CD4-positive, CD25-positive, alpha-beta regulatory T cell (primary cell): ENCODE measurements around the gene ACSS2. TPM values are rescaled to one million over a fixed set of nuclear protein-coding genes. Genes with fewer than 3 reads are reported as not detected.

ENCODE experiments used
- ATAC-seq, 2 donors: fragments of 150-1000 bp; cut with Tn5 transposase; one replicate each; pipeline ENCODE4 v1.10.0; 2021; ENCODE audit warnings: low read depth in 2 of 2, moderate number of reproducible peaks in 2 of 2, moderate library complexity in 1 of 2
- DNase-seq, 3 donors: peaks; one replicate each; pipeline versions ENCODE4 v3.0.0 to v3.0.0-alpha.2; 2012 to 2022; ENCODE audit warnings: mixed read lengths in 1 of 3
- H3K27ac ChIP-seq: one replicate; pipeline ENCODE4 v1.7.0; 2013; ENCODE audit warnings: mild to moderate bottlenecking, low read length; ENCODE audit not compliant: insufficient read depth, poor library complexity, severe bottlenecking
- H3K27me3 ChIP-seq: one replicate; pipeline ENCODE4 v1.7.0; 2013; ENCODE audit warnings: low read length; ENCODE audit not compliant: control insufficient read depth, insufficient read depth
- H3K36me3 ChIP-seq: one replicate; pipeline ENCODE4 v1.7.0; 2013; ENCODE audit warnings: mild to moderate bottlenecking, low read length, moderate library complexity; ENCODE audit not compliant: control insufficient read depth, insufficient read depth
- H3K4me1 ChIP-seq: 2 replicates; pipeline ENCODE4 v1.7.0; 2013; ENCODE audit warnings: mild to moderate bottlenecking, low read length; ENCODE audit not compliant: insufficient read depth, control insufficient read depth, poor library complexity, severe bottlenecking
- H3K4me3 ChIP-seq: one replicate; pipeline ENCODE4 v1.7.0; 2013; ENCODE audit warnings: low read depth, mild to moderate bottlenecking, low read length, moderate library complexity
- H3K9me3 ChIP-seq, 2 experiments: 1 replicate in 1 of 2; 2 replicates in 1 of 2; pipeline ENCODE4 v1.7.0; 2013; ENCODE audit warnings: low read length in 2 of 2, mild to moderate bottlenecking in 1 of 2, moderate library complexity in 1 of 2; ENCODE audit not compliant: control insufficient read depth in 2 of 2
- H3K27ac Mint-ChIP-seq, 3 donors: one replicate each; pipeline ENCODE4 v1.8.0; 2020 to 2022; ENCODE audit warnings: mild to moderate bottlenecking in 3 of 3, mixed read lengths in 3 of 3, moderate library complexity in 2 of 3
- H3K27me3 Mint-ChIP-seq: one replicate; pipeline ENCODE4 v1.8.0; 2022; ENCODE audit warnings: mild to moderate bottlenecking, mixed read lengths
- H3K36me3 Mint-ChIP-seq: one replicate; pipeline ENCODE4 v1.8.0; 2020; ENCODE audit warnings: mixed read lengths
- H3K4me1 Mint-ChIP-seq, 4 donors: one replicate each; pipeline ENCODE4 v1.8.0; 2020 to 2022; ENCODE audit warnings: mixed read lengths in 4 of 4, mild to moderate bottlenecking in 1 of 4
- H3K4me3 Mint-ChIP-seq, 4 donors: one replicate each; pipeline ENCODE4 v1.8.0; 2020 to 2022; ENCODE audit warnings: mild to moderate bottlenecking in 4 of 4, mixed read lengths in 4 of 4, moderate library complexity in 3 of 4
- H3K9me3 Mint-ChIP-seq, 7 donors: one replicate each; pipeline ENCODE4 v1.8.0; 2020 to 2022; ENCODE audit warnings: mixed read lengths in 7 of 7, mild to moderate bottlenecking in 3 of 7, moderate library complexity in 2 of 7
- polyA plus RNA-seq, 4 donors: library from polyadenylated mRNA; unstranded; fragments of 300-500 nt; fragmentation: Illumina TruSeq; gene quantifications; one replicate each; pipeline ENCODE4 v1.2.3, GENCODE V29; 2021
- total RNA-seq: library from RNA; stranded (reverse); gene quantifications from one replicate; pipeline ENCODE4 v1.2.3, GENCODE V29; 2022

ACSS2 gene
- total and polyA plus RNA-seq, 5 donors from 2014 or later = 8.8 to 14.1 (median 11.7) TPM

GRCh38 chr20:34863421-34863965 is 12.9 kb upstream of the ACSS2 start:
- no peaks in the 10 kb centered on the region for H3K27me3 Mint-ChIP-seq
- peaks cover 4% of the 10 kb centered on the region for H3K36me3 ChIP-seq
- DNase-seq (no peak), ATAC-seq (no peak)
- peaks cover 3 to 39% (median 10%) of the 10 kb centered on the region in 4 donors for H3K4me1 Mint-ChIP-seq
- no peaks in the 10 kb centered on the region for H3K27me3 ChIP-seq
- peak overlapping the region in 1 of 4 donors; percentile 42 for H3K4me3 Mint-ChIP-seq
- peaks cover 24% of the 10 kb centered on the region for H3K36me3 Mint-ChIP-seq
- H3K9me3 ChIP-seq = no peaks in the 10 kb centered on the region
- H3K9me3 Mint-ChIP-seq = no peaks in the 10 kb centered on the region
- no peak overlapping the region for H3K27ac ChIP-seq
- no peak overlapping the region for H3K27ac Mint-ChIP-seq
- no peaks in the 10 kb centered on the region for H3K4me1 ChIP-seq
- no peak overlapping the region for H3K4me3 ChIP-seq

GRCh38 chr20:34864216-34864615 is 12.2 kb upstream of the ACSS2 start:
- ATAC-seq (no peak), DNase-seq (no peak)
- H3K36me3 ChIP-seq = peaks cover 3% of the 10 kb centered on the region
- no peaks in the 10 kb centered on the region for H3K27me3 Mint-ChIP-seq
- H3K4me1 Mint-ChIP-seq = peaks cover 3 to 40% (median 12%) of the 10 kb centered on the region in 4 donors
- H3K4me3 Mint-ChIP-seq = peak overlapping the region in 1 of 4 donors; percentile 42
- peaks cover 24% of the 10 kb centered on the region for H3K36me3 Mint-ChIP-seq
- H3K4me3 ChIP-seq = no peak overlapping the region
- H3K27ac ChIP-seq = no peak overlapping the region
- no peaks in the 10 kb centered on the region for H3K27me3 ChIP-seq
- no peaks in the 10 kb centered on the region for H3K9me3 Mint-ChIP-seq
- no peak overlapping the region for H3K27ac Mint-ChIP-seq
- no peaks in the 10 kb centered on the region for H3K9me3 ChIP-seq
- H3K4me1 ChIP-seq = no peaks in the 10 kb centered on the region

GRCh38 chr20:34871320-34871926 is 5.0 kb upstream of the ACSS2 start:
- Histone ChIP-seq H3K36me3 (no peaks in the 10 kb centered on the region), H3K27ac (no peak overlapping the region), H3K4me3 (no peak overlapping the region), H3K9me3 (no peaks in the 10 kb centered on the region), H3K4me1 (peaks cover 35% of the 10 kb centered on the region), H3K27me3 (no peaks in the 10 kb centered on the region)
- ATAC-seq (no peak), DNase-seq (no peak)
- peaks cover 9 to 76% (median 53%) of the 10 kb centered on the region in 4 donors for H3K4me1 Mint-ChIP-seq
- peak overlapping the region; percentile 86 to 87 (median 86) for H3K4me3 Mint-ChIP-seq
- peak overlapping the region; percentile 60 to 93 (median 92) for H3K27ac Mint-ChIP-seq
- H3K9me3 Mint-ChIP-seq = no peaks in the 10 kb centered on the region
- H3K27me3 Mint-ChIP-seq = no peaks in the 10 kb centered on the region
- no peaks in the 10 kb centered on the region for H3K36me3 Mint-ChIP-seq

GRCh38 chr20:34871966-34872621 is 4.3 kb upstream of the ACSS2 start:
- H3K4me3 ChIP-seq = peak overlapping the region; percentile 75
- Mint-ChIP-seq H3K4me3 (peak overlapping the region; percentile 86 to 87 (median 86)), H3K27me3 (no peaks in the 10 kb centered on the region), H3K27ac (peak overlapping the region; percentile 60 to 93 (median 92)), H3K36me3 (no peaks in the 10 kb centered on the region), H3K9me3 (no peaks in the 10 kb centered on the region), H3K4me1 (peaks cover 9 to 75% (median 52%) of the 10 kb centered on the region in 4 donors)
- ATAC-seq (no peak), DNase-seq (no peak)
- H3K27ac ChIP-seq = peak overlapping the region; percentile 60
- peaks cover 42% of the 10 kb centered on the region for H3K4me1 ChIP-seq
- no peaks in the 10 kb centered on the region for H3K27me3 ChIP-seq
- H3K9me3 ChIP-seq = no peaks in the 10 kb centered on the region
- H3K36me3 ChIP-seq = no peaks in the 10 kb centered on the region

GRCh38 chr20:34872622-34873224 is 3.7 kb upstream of the ACSS2 start, which contains the start of gene GGT7:
Gene GGT7, minus strand, starts transcription at chr20:34872856. Its CDS starts 41 bp downstream, at chr20:34872815.
- Histone ChIP-seq H3K4me1 (peaks cover 43% of the 10 kb centered on the region), H3K4me3 (peak within 1 kb of the TSS; percentile 75), H3K36me3 (no peaks in the 10 kb centered on the region), H3K27ac (peak within 1 kb of the TSS; percentile 60), H3K9me3 (no peaks in the 10 kb centered on the region), H3K27me3 (no peaks in the 10 kb centered on the region)
- peak within 1 kb of the TSS; percentile 67 to 93 (median 92) for H3K27ac Mint-ChIP-seq
- DNase-seq (peak; percentile 82 to 87 (median 84)), ATAC-seq (peak; percentile 66 to 72)
- H3K9me3 Mint-ChIP-seq = no peaks in the 10 kb centered on the region
- H3K4me1 Mint-ChIP-seq = peaks cover 9 to 79% (median 55%) of the 10 kb centered on the region in 4 donors
- no peaks in the 10 kb centered on the region for H3K36me3 Mint-ChIP-seq
- H3K4me3 Mint-ChIP-seq = peak within 1 kb of the TSS; percentile 87 to 93 (median 88)
- H3K27me3 Mint-ChIP-seq = no peaks in the 10 kb centered on the region

GRCh38 chr20:34873583-34874093 is 2.8 kb upstream of the ACSS2 start:
- Histone ChIP-seq H3K4me3 (peak overlapping the region; percentile 71), H3K36me3 (no peaks in the 10 kb centered on the region), H3K27ac (no peak overlapping the region), H3K9me3 (no peaks in the 10 kb centered on the region), H3K4me1 (peaks cover 43% of the 10 kb centered on the region), H3K27me3 (no peaks in the 10 kb centered on the region)
- Mint-ChIP-seq H3K27ac (peak overlapping the region; percentile 77 to 92 (median 89)), H3K9me3 (no peaks in the 10 kb centered on the region), H3K4me1 (peaks cover 13 to 83% (median 56%) of the 10 kb centered on the region in 4 donors), H3K4me3 (peak overlapping the region; percentile 64 to 93 (median 88)), H3K27me3 (no peaks in the 10 kb centered on the region), H3K36me3 (no peaks in the 10 kb centered on the region)
- ATAC-seq (no peak), DNase-seq (no peak)

GRCh38 chr20:34874094-34874654 is 2.2 kb upstream of the ACSS2 start:
- Mint-ChIP-seq H3K9me3 (no peaks in the 10 kb centered on the region), H3K4me1 (peaks cover 13 to 84% (median 57%) of the 10 kb centered on the region in 4 donors), H3K4me3 (peak overlapping the region; percentile 64 to 93 (median 88)), H3K27me3 (no peaks in the 10 kb centered on the region), H3K36me3 (no peaks in the 10 kb centered on the region), H3K27ac (peak overlapping the region; percentile 67 to 92 (median 77))
- Histone ChIP-seq H3K27ac (no peak overlapping the region), H3K4me1 (peaks cover 43% of the 10 kb centered on the region), H3K9me3 (no peaks in the 10 kb centered on the region), H3K4me3 (no peak overlapping the region), H3K36me3 (no peaks in the 10 kb centered on the region), H3K27me3 (no peaks in the 10 kb centered on the region)
- no peak for ATAC-seq
- peak in 2 of 3 donors; percentile 27 to 73 for DNase-seq
